VCaP (cell line): ENCODE measurements around the gene MAGOHB.

ENCODE experiments used
- H3K27ac ChIP-seq: fragments of 450-650 bp; 2 replicates; pipeline ENCODE4 v1.5.1; 2017
- TF ChIP-seq, protein P1 (sequence below): fragments of 450-650 bp; conservative IDR thresholded peaks from 2 replicates; pipeline ENCODE4 v1.5.1; 2017; ENCODE audit warnings: mild to moderate bottlenecking, moderate library complexity

MAGOHB gene

DNA sequence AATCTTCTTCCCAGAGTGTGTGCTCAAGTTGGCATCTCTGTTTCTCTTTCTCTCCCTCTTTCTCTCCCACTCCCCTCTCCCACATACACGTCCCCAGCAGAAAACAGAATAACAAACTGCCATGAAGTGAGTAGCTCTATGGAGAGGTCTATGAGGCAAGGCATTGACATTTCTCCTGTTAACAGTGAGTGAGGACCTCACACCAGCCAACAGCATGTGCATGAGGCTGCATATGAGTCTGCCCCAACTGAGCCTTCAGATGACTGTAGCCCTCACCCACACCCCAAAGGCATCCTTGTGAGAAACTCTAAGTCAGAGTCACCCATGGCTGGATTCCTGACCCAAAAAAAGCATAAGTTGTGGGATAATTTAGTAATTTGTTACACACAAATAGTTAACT lies 50.4 kb downstream of the MAGOHB start:
- TF ChIP-seq, protein P1, sequence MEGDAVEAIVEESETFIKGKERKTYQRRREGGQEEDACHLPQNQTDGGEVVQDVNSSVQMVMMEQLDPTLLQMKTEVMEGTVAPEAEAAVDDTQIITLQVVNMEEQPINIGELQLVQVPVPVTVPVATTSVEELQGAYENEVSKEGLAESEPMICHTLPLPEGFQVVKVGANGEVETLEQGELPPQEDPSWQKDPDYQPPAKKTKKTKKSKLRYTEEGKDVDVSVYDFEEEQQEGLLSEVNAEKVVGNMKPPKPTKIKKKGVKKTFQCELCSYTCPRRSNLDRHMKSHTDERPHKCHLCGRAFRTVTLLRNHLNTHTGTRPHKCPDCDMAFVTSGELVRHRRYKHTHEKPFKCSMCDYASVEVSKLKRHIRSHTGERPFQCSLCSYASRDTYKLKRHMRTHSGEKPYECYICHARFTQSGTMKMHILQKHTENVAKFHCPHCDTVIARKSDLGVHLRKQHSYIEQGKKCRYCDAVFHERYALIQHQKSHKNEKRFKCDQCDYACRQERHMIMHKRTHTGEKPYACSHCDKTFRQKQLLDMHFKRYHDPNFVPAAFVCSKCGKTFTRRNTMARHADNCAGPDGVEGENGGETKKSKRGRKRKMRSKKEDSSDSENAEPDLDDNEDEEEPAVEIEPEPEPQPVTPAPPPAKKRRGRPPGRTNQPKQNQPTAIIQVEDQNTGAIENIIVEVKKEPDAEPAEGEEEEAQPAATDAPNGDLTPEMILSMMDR, result no peak
- no peak overlapping the region for H3K27ac ChIP-seq

DNA sequence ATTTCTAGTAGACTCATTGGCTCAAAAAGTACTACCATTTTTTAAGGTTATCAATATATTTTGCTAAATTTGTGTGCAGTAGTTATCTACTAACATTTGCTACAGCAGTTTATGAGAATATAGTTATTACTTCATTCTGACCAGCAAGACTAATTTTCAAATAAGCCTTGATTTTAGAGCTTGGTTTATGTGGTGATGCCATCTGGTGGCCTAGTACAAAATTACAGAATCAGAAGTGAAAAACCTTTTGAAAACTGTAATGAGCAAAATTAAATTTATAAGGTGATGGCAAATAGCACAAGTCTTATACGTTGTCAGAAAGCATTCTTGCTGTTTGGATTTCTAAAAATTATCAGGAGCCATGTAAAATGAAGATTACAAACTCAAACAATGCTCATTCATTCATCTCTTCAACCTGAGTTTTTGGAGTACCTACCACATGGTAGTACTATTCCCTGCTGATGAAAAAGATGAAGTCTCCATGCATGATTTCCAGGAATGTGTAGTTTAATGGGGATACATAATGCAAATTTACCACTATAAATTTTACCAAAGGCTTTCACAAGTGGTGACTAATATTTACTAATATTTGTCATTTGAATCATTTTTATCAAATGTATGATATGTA lies 51.0 kb downstream of the MAGOHB start:
- no peak overlapping the region for H3K27ac ChIP-seq
- TF ChIP-seq, protein P1, result peak; percentile 85

DNA sequence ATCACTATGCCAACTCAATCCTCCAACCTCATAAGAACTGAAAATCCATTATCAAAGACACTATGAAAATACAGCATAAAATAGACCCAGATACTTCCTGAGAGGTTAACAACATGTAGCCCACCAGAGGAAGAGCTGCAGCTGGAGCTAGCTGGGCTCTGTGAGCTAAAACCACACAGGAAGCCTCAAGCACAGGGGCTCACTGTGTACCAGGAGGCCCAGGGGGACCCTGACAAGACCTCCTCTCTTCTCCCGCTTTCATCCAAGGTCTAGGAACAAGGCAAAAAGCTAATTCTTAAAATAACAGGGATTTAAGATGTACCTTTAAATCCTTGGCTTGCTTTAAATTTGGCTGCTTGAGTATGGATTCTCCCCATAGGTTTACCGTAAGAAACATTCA lies 54.2 kb downstream of the MAGOHB start:
- TF ChIP-seq, protein P1, result no peak
- no peak overlapping the region for H3K27ac ChIP-seq

DNA sequence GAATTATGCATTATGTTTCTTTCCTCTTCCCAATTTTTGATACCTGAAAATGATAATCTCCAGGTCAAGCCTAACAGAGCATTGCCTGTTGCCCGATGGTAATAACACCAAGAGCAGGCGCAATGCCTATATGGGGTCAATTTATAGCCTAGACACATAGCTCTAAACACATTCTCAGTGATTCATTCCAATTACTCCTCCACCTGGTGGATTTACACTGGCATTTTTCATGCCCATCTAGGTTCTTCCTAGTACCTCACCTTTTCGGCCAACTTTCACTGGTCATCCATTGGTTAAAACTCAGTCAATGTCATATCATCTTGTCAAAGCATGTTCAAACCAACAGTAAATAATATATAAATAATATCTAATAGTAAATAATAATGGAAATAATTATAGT lies 54.6 kb downstream of the MAGOHB start:
- H3K27ac ChIP-seq, result no peak overlapping the region
- TF ChIP-seq, protein P1, result no peak

DNA sequence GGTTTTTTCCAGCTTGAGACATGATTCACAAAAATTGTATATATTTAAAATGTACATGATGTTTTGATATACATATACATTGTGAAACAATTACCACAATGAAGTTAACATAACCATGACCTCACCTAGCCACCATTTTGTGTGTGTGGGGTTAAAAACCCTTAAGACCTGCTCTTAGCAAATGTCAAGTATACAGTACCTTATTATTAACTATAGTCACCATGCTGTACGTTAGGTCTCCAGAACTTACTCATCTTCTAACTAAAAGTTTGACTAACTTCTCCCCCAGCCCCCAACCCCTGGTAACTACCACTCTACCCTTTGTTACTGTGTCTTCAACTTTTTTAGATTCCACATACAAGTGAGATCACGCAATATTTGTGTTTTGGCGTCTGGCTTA lies 55.1 kb downstream of the MAGOHB start:
- H3K27ac ChIP-seq, result no peak overlapping the region
- TF ChIP-seq, protein P1, result no peak

DNA sequence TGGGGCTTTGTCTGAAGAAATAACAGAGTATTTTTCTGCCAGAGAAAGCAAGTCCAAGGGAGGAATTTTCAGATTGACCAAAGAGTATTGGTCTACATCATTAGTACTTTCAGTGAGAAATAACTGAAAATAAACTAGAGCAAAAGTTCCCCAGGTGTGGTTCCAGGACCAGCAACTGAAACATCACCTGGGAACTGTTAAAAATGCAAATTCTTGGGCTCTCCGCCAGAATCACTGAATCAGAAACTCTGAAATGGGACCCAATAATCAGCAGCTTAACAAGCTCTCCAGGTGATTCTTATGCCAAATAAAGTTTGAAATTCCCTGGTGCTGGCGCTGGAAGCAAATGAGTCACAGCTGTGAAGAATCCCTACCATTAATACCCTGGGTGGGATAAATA lies 55.6 kb downstream of the MAGOHB start:
- TF ChIP-seq, protein P1, result no peak
- H3K27ac ChIP-seq, result no peak overlapping the region

DNA sequence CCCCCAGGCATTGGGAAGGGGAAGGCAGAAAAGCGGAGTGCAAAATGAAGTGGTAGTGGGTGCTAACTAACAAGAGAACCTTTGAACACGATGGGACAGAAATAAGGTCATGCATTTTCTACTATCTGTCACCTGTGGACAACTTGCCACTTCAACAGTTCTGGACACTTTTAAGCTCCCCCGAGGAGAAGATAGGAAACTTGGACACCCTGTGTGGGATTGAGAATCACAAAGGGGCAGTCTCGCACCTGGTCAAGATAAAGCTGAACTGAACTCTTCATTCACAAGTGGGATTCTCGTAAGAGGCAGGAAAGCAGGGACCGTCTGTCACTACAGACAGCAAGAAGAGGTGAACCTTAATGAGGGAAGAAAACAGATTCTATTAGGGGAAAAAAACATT lies 56.1 kb downstream of the MAGOHB start:
- H3K27ac ChIP-seq, result no peak overlapping the region
- TF ChIP-seq, protein P1, result no peak
